ENCODE data around the gene GRB2.
"Not testable (repeated sequence)": the region's sequence is repeated elsewhere in the genome, so short reads cannot be mapped to it uniquely, and the experiment has no call there.

GRB2 gene

GRCh38 chr17:75317671-75318070 lies 87.8 kb downstream of the GRB2 start:
- no peak for DNase-seq

- no peak for DNase-seq
Observed at GRCh38 chr17:75316253-75316652, 89.2 kb downstream of the GRB2 start.

- DNase-seq = no peak
Observed at GRCh38 chr17:75315541-75316243, 89.8 kb downstream of the GRB2 start.

- DNase-seq = no peak
Observed at GRCh38 chr17:75313941-75314551, 91.4 kb downstream of the GRB2 start.

- DNase-seq = no peak
Observed at GRCh38 chr17:75308732-75309629, 96.5 kb downstream of the GRB2 start.

GRCh38 chr17:75307957-75308731 lies 97.3 kb downstream of the GRB2 start:
- no peak for DNase-seq

- no peak for DNase-seq
Observed at GRCh38 chr17:75301502-75302206, 103.8 kb downstream of the GRB2 start.

GRCh38 chr17:75301049-75301448 lies 104.4 kb downstream of the GRB2 start:
- no peak for DNase-seq

GRCh38 chr17:75300280-75300679 lies 105.2 kb downstream of the GRB2 start:
- no peak for DNase-seq

GRCh38 chr17:75295201-75296158 lies 110.0 kb downstream of the GRB2 start:
- no peak for DNase-seq

- not testable (repeated sequence) for DNase-seq
Observed at GRCh38 chr17:75292810-75293448, 112.5 kb downstream of the GRB2 start.

- DNase-seq = peak; percentile 48
Observed at GRCh38 chr17:75289832-75290337, 115.6 kb downstream of the GRB2 start.

GRCh38 chr17:75289115-75289831 lies 116.2 kb downstream of the GRB2 start, which contains the start of gene SLC25A19:
TSS of gene SLC25A19 (minus strand) at chr17:75289433. CDS start at chr17:75286764, 2,669 bp downstream.
- peak; percentile 94 for DNase-seq

GRCh38 chr17:75288770-75289114 lies 116.7 kb downstream of the GRB2 start:
- peak; percentile 35 for DNase-seq

GRCh38 chr17:75288359-75288758 lies 117.1 kb downstream of the GRB2 start:
- DNase-seq = no peak

GRCh38 chr17:75287221-75287620 lies 118.3 kb downstream of the GRB2 start:
- DNase-seq = no peak

- no peak for DNase-seq
Observed at GRCh38 chr17:75285123-75285522, 120.4 kb downstream of the GRB2 start.

- DNase-seq = not testable (repeated sequence)
Observed at GRCh38 chr17:75280189-75280588, 125.3 kb downstream of the GRB2 start.

- no peak for DNase-seq
Observed at GRCh38 chr17:75277664-75278071, 127.8 kb downstream of the GRB2 start.
